Measurements from ENCODE around the gene MAML2. TPM values are rescaled to one million over a fixed set of nuclear protein-coding genes. Genes with fewer than 3 reads are reported as not detected.

The MAML2 gene
- total RNA-seq, 1 experiment from 2014 or later, result 2.1 TPM

GRCh38 chr11:96102664-96103078, 240.3 kb downstream of the MAML2 start:
- peak; percentile 37 for DNase-seq (ENCODE audit: low spot score)

GRCh38 chr11:96101146-96101545, 241.8 kb downstream of the MAML2 start:
- no peak for DNase-seq (ENCODE audit: low spot score)

DNA sequence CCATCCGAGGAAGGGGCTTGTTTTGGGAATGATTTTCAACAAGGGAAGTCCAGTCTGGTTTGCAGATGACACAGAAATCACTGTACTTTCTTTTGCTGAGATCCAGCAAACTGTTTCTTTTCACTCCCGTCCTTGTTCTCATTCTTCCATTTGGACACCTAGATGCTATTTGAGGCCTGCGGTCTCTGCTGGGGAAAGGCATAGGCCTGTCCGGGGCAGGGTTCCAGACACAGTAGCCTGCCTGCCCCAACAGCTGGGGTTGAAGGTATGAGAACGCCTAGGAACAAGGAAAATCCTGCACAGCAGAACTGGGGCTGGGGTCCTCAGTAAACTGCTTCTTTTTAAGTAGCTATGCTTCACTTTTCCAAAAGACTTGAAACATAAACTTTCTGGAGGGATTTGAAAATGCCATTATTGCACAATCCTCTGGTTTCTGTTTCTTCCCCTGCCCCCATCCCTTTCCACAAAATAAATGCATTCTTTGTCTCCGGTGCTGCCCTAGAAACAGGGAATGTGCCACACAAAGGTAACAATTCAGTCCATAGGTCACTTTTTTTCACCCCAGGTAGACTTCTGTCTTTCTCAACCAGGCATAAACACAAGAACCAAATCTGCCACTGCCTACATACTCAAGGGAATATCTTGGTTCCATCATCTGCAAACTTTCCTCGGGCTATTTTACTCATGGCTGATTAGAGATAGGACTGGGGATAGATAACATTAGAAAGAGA, 244.3 kb downstream of the MAML2 start:
- no peak for DNase-seq (ENCODE audit: low spot score)

DNA sequence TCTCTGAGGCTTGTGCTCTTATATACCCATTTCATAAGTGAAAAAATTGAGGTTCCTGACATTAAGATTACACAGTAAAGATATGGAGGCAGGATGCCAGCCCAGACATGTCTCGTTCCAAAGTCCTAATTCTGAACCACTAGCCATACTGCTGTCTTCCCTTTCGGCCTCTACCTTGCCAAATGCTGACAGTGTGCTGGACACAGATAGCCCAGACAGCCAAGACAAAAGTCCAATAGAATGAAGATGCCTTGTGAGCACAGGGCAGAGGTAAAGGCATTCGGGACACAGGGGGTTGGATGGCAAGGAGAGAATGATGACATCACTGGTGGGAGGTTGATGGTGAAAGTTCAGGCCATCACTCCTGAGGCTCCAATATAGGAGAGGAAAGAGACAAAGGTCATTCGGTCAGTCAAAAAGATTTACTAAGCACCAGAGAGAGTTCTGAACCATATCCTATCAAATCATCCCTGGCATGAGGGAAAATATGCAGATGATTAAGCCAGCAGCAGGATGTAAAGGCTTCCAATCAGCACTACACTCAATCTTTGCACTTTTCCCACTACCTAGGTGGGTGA, 245.1 kb downstream of the MAML2 start:
- no peak for DNase-seq (ENCODE audit: low spot score)

- DNase-seq (ENCODE audit: low spot score), result no peak
Observed at GRCh38 chr11:96096360-96096759, 246.6 kb downstream of the MAML2 start.

DNA sequence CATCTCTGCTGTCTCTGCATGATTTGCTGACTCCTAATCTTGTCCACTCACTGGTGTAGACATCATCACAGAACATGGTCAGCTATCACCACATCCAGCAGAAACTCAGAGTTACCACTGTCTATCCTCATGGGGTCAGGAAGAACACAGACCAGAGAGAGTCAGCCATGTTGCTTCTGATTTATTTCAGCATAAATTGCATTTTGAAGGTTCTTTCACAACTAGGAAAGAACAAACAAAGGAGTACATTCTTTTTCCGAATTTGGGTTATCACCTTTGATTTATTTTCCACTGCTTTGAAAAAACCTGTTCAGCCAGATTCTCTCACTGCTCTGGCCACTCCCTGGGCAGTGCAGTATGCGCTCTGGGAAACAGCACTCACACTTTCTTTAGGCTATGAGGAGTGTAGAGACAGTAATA, 247.1 kb downstream of the MAML2 start:
- no peak for DNase-seq (ENCODE audit: low spot score)

DNA sequence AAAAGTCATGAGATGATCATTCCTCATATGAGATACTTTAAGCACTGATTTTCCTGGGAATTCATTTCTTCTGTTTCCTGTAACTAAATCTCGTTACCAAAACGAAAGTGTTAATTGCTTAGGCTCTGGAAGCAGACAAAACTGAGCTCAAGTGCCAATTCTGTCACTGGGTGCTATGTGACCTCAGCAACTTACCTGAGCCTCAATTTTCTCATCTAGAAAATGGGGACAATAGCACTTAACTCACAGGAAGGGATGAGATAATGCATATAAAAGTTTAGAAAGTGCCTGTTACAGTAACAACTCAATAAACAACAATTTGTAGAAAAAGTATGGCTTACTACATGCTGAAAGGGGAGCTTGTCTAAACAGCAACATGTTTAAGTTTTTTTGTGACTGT, 248.8 kb downstream of the MAML2 start:
- DNase-seq (ENCODE audit: low spot score), result no peak

- DNase-seq (ENCODE audit: low spot score), result no peak
Observed at GRCh38 chr11:96092511-96092910, 250.5 kb downstream of the MAML2 start.

DNA sequence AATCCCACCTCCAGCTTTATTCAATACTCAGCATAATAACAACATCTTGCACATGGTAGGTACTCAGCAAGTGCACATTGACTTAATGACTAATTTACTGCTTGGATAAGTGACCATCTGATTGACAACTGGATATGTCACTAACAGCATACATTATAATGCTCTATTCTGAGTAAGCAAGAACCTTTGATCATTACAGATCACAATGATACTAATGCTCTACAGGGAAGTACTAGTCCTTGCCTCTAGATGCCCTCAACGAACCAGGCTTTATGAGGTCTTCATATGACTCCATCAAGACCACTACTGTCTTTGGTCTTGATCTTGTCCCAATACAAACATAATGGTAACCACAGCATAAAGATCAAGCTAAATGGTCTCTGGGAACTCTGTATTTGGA, 251.5 kb downstream of the MAML2 start:
- no peak for DNase-seq (ENCODE audit: low spot score)

GRCh38 chr11:96090711-96091110, 252.3 kb downstream of the MAML2 start:
- peak; percentile 21 for DNase-seq (ENCODE audit: low spot score)

GRCh38 chr11:96088914-96089313, 254.1 kb downstream of the MAML2 start:
- no peak for DNase-seq (ENCODE audit: low spot score)

- DNase-seq (ENCODE audit: low spot score), result no peak
Observed at GRCh38 chr11:96086111-96086510, 256.9 kb downstream of the MAML2 start.

DNA sequence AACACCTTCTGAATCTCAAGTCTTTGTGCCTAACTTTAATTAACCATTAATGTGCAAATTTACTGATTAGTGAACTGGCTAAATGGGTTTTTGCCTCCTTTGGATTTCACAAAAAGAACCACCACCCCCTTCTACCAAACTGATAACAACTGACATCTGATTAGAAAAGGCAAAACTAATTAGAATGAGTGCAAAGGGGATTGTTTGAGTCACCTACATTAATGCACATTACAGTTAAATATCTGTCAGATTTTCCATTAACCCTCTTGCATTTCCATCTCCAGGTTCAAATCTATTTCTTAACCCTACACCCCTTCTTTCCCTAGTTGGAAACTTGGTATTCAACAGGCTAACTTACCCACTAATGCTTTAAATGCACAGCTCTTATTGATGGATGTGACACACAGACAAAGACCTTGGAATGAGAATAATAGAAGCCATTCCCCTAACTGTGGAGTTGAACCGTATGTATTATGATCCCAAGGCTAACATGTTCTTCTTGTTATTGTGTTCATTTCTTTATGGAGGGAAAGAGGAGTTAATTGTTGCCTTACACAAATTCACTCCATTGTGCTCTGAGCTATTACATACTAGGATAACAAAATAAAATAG, 257.6 kb downstream of the MAML2 start:
- DNase-seq (ENCODE audit: low spot score), result no peak

GRCh38 chr11:96084610-96085318, 258.2 kb downstream of the MAML2 start:
- DNase-seq (ENCODE audit: low spot score), result no peak

DNA sequence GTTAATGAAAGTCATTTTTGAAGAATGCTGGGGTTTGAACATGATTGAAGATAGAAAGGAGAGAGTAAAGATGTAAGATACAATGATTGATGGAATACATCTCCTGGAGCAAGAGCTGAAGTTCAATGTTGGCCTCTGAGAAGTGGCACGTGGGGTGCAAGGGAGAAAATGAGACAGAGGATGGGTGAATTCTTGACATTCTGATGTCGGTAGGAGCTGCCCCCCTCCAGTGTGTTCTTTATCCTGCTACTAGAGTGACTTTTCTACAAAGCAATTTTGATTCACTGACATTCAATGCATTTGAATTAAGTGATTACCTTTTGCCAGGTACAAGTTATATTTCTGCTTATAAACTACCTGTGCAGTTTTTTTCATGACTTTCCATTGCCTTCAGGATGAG, 260.1 kb downstream of the MAML2 start:
- no peak for DNase-seq (ENCODE audit: low spot score)

- DNase-seq (ENCODE audit: low spot score), result no peak
Observed at GRCh38 chr11:96082002-96082899, 260.7 kb downstream of the MAML2 start.

DNA sequence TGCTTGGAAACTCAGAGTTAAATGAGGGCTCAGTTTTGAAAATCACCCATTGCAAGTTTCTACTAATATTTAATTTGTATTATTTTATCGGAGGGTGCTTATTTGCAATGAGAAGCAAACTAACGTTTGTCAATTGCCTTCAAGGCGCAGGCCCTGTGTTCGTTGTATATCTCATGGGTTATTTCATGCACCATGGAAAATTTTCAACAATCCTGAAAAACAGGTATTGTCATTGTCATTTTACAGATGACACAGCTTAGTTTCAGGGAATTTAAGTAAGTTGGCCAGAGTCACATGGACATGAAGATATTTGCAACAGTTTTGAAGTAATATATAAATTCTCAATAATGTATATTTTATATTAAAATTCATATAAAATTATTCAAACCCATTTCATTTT, 261.4 kb downstream of the MAML2 start:
- no peak for DNase-seq (ENCODE audit: low spot score)

GRCh38 chr11:96079691-96080090, 263.3 kb downstream of the MAML2 start:
- no peak for DNase-seq (ENCODE audit: low spot score)

GRCh38 chr11:96075532-96075959, 267.4 kb downstream of the MAML2 start:
- no peak for DNase-seq (ENCODE audit: low spot score)

- DNase-seq (ENCODE audit: low spot score), result no peak
Observed at GRCh38 chr11:96074551-96075310, 268.3 kb downstream of the MAML2 start.

- DNase-seq (ENCODE audit: low spot score), result no peak
Observed at GRCh38 chr11:96073536-96073935, 269.5 kb downstream of the MAML2 start.
